ENCODE data around the gene PACSIN2. TPM values are rescaled to one million over a fixed set of nuclear protein-coding genes. Genes with fewer than 3 reads are reported as not detected.
"Not testable (repeated sequence)": the region's sequence is repeated elsewhere in the genome, so short reads cannot be mapped to it uniquely, and the experiment has no call there.

PACSIN2 gene
- total and polyA plus RNA-seq, 7 donors = 44.2 to 126 (median 52.3) TPM

DNA sequence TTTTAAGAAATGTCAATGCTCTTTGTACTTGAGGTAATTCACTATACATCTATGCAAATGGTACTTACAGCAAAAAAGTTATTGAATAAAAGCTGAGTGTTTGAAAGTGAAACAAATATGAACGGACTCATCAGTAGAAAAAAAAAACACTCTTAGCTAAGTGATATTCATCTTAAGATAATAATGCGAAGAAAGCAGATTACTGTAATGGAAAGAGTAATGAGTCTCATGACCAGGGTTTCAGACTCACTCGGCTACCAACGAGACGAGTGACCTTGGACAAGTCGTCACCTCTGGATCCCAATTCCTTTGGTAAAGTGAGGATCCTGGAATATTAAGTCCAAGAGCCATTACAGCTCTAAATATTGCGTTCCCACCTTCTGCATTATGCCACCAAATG lies 57.0 kb downstream of the PACSIN2 start:
- peak overlapping the region in 3 of 4 donors; percentile 68 to 75 (median 71) for H3K27ac ChIP-seq

GRCh38 chr22:42957544-42957943 lies 57.4 kb downstream of the PACSIN2 start:
- H3K27ac ChIP-seq = peak overlapping the region in 3 of 4 donors; percentile 68 to 75 (median 71)
- no peaks in the 10 kb centered on the region for H3K36me3 ChIP-seq
- DNase-seq = no peak
- WGBS, 2 donors = 79 to 92% methylated on average over 3 of the region's 3 CpGs
- intact Hi-C loops (cut with DNase I) = no loop called here
- no peaks in the 10 kb centered on the region for H3K27me3 ChIP-seq
- TF ChIP-seq CTCF (IDR thresholded peaks at IDR 0.05) (no peak), POLR2AphosphoS5 (IDR thresholded peaks at IDR 0.05) (no peak), EP300 (IDR thresholded peaks at IDR 0.05) (no peak), POLR2A (IDR thresholded peaks at IDR 0.05) (no peak)
- no peaks in the 10 kb centered on the region for H3K9me3 ChIP-seq
- peaks cover 0 to 83% (median 68%) of the 10 kb centered on the region in 4 donors for H3K4me1 ChIP-seq
- peak overlapping the region in 1 of 4 donors; percentile 7 for H3K4me3 ChIP-seq

More for the DNA sequence above, 57.0 kb downstream of the PACSIN2 start:
- H3K4me3 ChIP-seq = peak overlapping the region in 1 of 4 donors; percentile 7
- WGBS, 2 donors = 83 to 90% methylated on average over 7 of the region's 7 CpGs
- no peaks in the 10 kb centered on the region for H3K27me3 ChIP-seq
- H3K36me3 ChIP-seq = no peaks in the 10 kb centered on the region
- intact Hi-C loops (cut with DNase I) = no loop called here
- no peaks in the 10 kb centered on the region for H3K9me3 ChIP-seq
- peaks cover 0 to 84% (median 70%) of the 10 kb centered on the region in 4 donors for H3K4me1 ChIP-seq
- TF ChIP-seq POLR2A (IDR thresholded peaks at IDR 0.05) = no peak
- no peak for TF ChIP-seq POLR2AphosphoS5 (IDR thresholded peaks at IDR 0.05)
- DNase-seq = no peak

- Histone ChIP-seq H3K27ac (no peak overlapping the region), H3K36me3 (no peaks in the 10 kb centered on the region), H3K4me1 (peaks cover 0 to 79% (median 64%) of the 10 kb centered on the region in 4 donors), H3K9me3 (no peaks in the 10 kb centered on the region), H3K27me3 (no peaks in the 10 kb centered on the region), H3K4me3 (no peak overlapping the region)
- intact Hi-C loops (cut with DNase I) = no loop called here
- TF ChIP-seq POLR2A (IDR thresholded peaks at IDR 0.05) (no peak), CTCF (IDR thresholded peaks at IDR 0.05) (no peak), EP300 (IDR thresholded peaks at IDR 0.05) (no peak), POLR2AphosphoS5 (IDR thresholded peaks at IDR 0.05) (no peak)
- 85 to 92% methylated on average over 1 of the region's 1 CpG for WGBS, 2 donors
- DNase-seq = no peak
Observed at GRCh38 chr22:42955848-42956247, 59.1 kb downstream of the PACSIN2 start.

DNA sequence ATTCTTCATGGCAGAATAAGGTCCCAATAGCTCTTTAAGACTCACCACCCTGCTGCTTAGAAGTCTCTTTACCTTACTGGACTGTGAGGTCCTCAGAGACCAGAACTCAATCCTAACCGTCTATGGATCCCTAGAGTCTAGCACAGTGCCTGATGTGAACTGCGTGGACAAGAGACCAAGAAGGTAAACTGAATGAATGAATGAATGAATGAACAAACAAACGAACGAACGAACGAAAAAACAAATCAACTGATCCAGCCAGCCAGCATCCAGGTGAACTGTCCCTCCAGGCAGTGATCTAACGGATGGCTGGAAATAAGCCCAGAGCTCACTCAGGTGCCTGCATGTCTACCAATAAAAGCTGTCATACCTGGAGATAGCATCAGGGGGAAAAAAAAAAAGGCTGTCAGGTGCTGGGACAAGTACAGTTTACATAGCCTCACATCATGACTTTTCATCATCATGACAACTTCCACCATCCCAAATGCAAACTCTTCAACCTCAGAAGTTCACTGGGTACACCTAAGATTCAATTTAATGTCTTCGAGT lies 59.8 kb downstream of the PACSIN2 start:
- Histone ChIP-seq H3K27ac (no peak overlapping the region), H3K4me3 (no peak overlapping the region), H3K36me3 (no peaks in the 10 kb centered on the region), H3K9me3 (no peaks in the 10 kb centered on the region), H3K4me1 (peaks cover 0 to 79% (median 64%) of the 10 kb centered on the region in 4 donors), H3K27me3 (no peaks in the 10 kb centered on the region)
- no peak for DNase-seq
- WGBS, 2 donors = 92 to 97% methylated on average over 8 of the region's 8 CpGs
- TF ChIP-seq POLR2A (IDR thresholded peaks at IDR 0.05) = no peak
- no peak for TF ChIP-seq CTCF (IDR thresholded peaks at IDR 0.05)
- TF ChIP-seq EP300 (IDR thresholded peaks at IDR 0.05) = no peak
- TF ChIP-seq POLR2AphosphoS5 (IDR thresholded peaks at IDR 0.05) = no peak
- intact Hi-C loops (cut with DNase I) = no loop called here

DNA sequence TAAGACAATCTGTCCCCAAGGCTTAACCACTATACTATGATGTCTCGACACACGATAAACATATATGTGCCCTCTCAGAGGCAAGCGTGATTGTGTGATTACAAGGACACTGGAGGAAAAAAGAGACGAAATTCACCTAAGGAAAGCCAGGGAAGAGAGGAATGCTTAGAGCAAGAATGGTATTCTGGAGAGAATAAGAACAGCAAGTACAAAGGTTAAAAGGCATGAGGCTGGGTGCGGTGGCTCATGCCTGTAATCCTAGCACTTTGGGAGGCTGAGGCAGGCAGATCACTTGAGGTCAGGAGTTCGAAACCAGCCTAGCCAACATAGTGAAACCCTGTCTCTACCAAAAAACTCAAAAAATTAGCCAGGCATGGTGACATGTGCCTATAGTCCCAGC lies 61.2 kb downstream of the PACSIN2 start:
- DNase-seq; H3K4me3 ChIP-seq; H3K27me3 ChIP-seq; intact Hi-C loops (cut with DNase I); H3K36me3 ChIP-seq; H3K9me3 ChIP-seq: not testable (repeated sequence)
- peak overlapping the region in 1 of 4 donors; percentile 58 for H3K27ac ChIP-seq
- H3K4me1 ChIP-seq = peaks cover 0 to 79% (median 62%) of the 10 kb centered on the region in 4 donors
- WGBS, 2 donors = 74 to 92% methylated on average over 6 of the region's 6 CpGs

Data from sigmoid colon (tissue), 7 donors.